Vagina (tissue), 2 donors: ENCODE data around the gene PSMC3IP.

ENCODE experiments used
- POLR2A ChIP-seq, 2 donors: fragments of 450-650 bp; IDR thresholded peaks; one replicate each; pipeline ENCODE4 v1.6.1; 2017; ENCODE audit warnings: antibody characterized with exemption in 2 of 2, mild to moderate bottlenecking in 2 of 2, moderate library complexity in 2 of 2
- POLR2AphosphoS5 ChIP-seq, 2 donors: sonication (generic); formaldehyde crosslinking; IDR thresholded peaks; one replicate each; pipeline ENCODE4 v1.9.0; 2017; ENCODE audit warnings: antibody characterized with exemption in 2 of 2, mild to moderate bottlenecking in 2 of 2, low read depth in 1 of 2; ENCODE audit not compliant: insufficient read depth in 1 of 2
- TF ChIP-seq, protein P1 (sequence below), 3 experiments: fragments of 450-650 bp in 2 of 3; fragments of 200-600 bp in 1 of 3; sonication (generic) in 1 of 3; IDR thresholded peaks; one replicate each; pipeline ENCODE4 v1.5.1; 2017 to 2019; ENCODE audit warnings: antibody characterized with exemption in 3 of 3, mild to moderate bottlenecking in 2 of 3, moderate library complexity in 2 of 3

DNA sequence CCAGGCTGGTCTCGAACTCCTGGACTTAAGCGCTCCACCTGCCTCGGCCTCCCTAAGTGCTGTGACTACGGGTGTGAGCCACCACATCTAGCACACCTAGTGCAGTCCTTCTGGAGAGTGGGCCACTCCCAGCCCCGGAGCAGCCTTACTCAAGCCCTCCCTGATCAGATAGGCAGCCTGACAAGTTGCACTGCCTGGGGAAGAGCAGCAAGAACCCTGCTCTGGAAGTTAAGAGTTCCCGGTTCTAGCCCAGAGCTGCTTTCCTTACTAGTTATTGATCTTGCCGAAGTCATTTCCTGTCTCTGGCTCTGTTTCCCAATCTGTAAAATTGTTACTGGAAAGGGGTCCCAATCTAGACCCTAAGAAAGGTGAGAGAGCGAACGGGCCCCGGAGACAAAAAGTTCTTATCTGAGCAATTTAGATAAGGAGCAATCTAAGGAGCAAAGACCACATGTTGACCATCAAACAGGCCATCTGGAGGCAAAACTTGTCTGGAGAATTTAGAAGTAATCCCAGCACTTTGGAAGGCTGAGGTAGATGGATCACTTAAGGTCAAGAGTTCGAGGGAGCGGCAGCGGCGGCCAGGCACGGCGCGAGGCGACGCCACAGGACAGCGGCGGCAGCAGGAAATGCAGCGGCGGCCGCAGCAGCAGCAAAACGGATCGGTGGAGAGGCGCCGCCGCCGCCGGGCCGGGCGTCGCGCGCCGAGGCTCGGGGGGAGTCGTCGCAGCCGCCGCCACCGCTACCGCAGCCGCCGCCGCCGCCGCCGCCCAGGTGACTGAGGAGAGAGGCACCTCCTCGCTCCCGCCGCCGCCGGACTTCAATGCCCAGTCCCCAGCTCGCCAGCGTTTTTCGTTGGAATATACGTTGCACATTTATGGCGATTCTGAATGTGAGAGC, 45.8 kb downstream of the PSMC3IP start:
- TF ChIP-seq POLR2A (IDR thresholded peaks at IDR 0.05): peak in 1 of 2 donors; percentile 32
- TF ChIP-seq, protein P1, sequence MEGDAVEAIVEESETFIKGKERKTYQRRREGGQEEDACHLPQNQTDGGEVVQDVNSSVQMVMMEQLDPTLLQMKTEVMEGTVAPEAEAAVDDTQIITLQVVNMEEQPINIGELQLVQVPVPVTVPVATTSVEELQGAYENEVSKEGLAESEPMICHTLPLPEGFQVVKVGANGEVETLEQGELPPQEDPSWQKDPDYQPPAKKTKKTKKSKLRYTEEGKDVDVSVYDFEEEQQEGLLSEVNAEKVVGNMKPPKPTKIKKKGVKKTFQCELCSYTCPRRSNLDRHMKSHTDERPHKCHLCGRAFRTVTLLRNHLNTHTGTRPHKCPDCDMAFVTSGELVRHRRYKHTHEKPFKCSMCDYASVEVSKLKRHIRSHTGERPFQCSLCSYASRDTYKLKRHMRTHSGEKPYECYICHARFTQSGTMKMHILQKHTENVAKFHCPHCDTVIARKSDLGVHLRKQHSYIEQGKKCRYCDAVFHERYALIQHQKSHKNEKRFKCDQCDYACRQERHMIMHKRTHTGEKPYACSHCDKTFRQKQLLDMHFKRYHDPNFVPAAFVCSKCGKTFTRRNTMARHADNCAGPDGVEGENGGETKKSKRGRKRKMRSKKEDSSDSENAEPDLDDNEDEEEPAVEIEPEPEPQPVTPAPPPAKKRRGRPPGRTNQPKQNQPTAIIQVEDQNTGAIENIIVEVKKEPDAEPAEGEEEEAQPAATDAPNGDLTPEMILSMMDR (IDR thresholded peaks at IDR 0.05): peak in 1 of 3 experiments; percentile 36
- peak in 1 of 2 donors; percentile 3 for TF ChIP-seq POLR2AphosphoS5 (IDR thresholded peaks at IDR 0.05; ENCODE audit: insufficient read depth in 1 of 2, low read depth in 1 of 2)
